Posterior cingulate gyrus (tissue), 11 donors: ENCODE data around the gene SIGLEC10.

ENCODE experiments used
- DNase-seq, 10 donors: peaks; one replicate each; pipeline versions ENCODE4 v3.0.0 to v3.0.0-alpha.2; 2020 to 2021; ENCODE audit warnings: mixed read lengths in 3 of 10
- intact Hi-C: fragments of 100-400 bp; cut with DNase I; formaldehyde crosslinking; loops from one replicate; pipeline ENCODE4 v1.15.1; 2023

The SIGLEC10 gene

GRCh38 chr19:51368366-51369282 lies 48.8 kb downstream of the SIGLEC10 start, which contains the start of gene CLDND2:
CLDND2 (minus strand) TSS chr19:51369003; CDS start chr19:51368577, 426 bp downstream.
- peak in 3 of 10 donors; percentile 72 to 88 (median 79) for DNase-seq
- intact Hi-C loops = no loop called here

GRCh38 chr19:51367565-51368365 lies 49.7 kb downstream of the SIGLEC10 start:
- intact Hi-C loops = loop anchor here (2.0 kb wide), 1 partner anchor 29 kb away; no protein-coding TSS in a partner anchor
- peak; percentile 96 to 100 (median 98) for DNase-seq

- intact Hi-C loops = loop anchor here (2.0 kb wide), 1 partner anchor 28 kb away; no protein-coding TSS in a partner anchor
- no peak for DNase-seq
Measured at GRCh38 chr19:51367255-51367564, 50.2 kb downstream of the SIGLEC10 start.

- intact Hi-C loops = loop anchor here (1.0 to 2.0 kb wide), 2 partner anchors 28 kb away; no protein-coding TSS in a partner anchor
- DNase-seq = peak; percentile 96 to 100 (median 98)
Measured at GRCh38 chr19:51366389-51367254, 50.8 kb downstream of the SIGLEC10 start.

GRCh38 chr19:51365965-51366388 lies 51.5 kb downstream of the SIGLEC10 start, which contains the start of gene ETFB:
ETFB (minus strand) TSS chr19:51366388; CDS start chr19:51366326, 62 bp downstream.
- DNase-seq = no peak
- intact Hi-C loops = loop anchor here (1.0 to 2.0 kb wide), 2 partner anchors 27 to 28 kb away; no protein-coding TSS in a partner anchor

GRCh38 chr19:51365211-51365964 lies 52.1 kb downstream of the SIGLEC10 start:
- DNase-seq = peak in 3 of 10 donors; percentile 20 to 74 (median 67)
- intact Hi-C loops = no loop called here

GRCh38 chr19:51364200-51365106 lies 53.0 kb downstream of the SIGLEC10 start:
- intact Hi-C loops = no loop called here
- peak in 5 of 10 donors; percentile 26 to 89 (median 53) for DNase-seq

- intact Hi-C loops = no loop called here
- peak in 2 of 10 donors; percentile 31 to 62 for DNase-seq
Measured at GRCh38 chr19:51361239-51361638, 56.2 kb downstream of the SIGLEC10 start.
